SU-DHL-6 (cell line): Measurements from ENCODE around the gene ONECUT3.

Experiments used
- CTCF ChIP-seq: fragments of 200-600 bp; sonication (generic); IDR thresholded peaks from one replicate; pipeline ENCODE4 v1.5.1; 2017; ENCODE audit warnings: antibody characterized with exemption, mild to moderate bottlenecking, low read length, moderate library complexity; ENCODE audit not compliant: insufficient read depth, poor library complexity, severe bottlenecking
- EZH2phosphoT487 ChIP-seq: fragments of 200-600 bp; sonication (generic), shearing (Covaris generic); conservative IDR thresholded peaks from 2 replicates; pipeline ENCODE4 v1.6.1; 2018; ENCODE audit warnings: mild to moderate bottlenecking, antibody characterized with exemption, low read length, moderate library complexity, mixed read lengths

DNA sequence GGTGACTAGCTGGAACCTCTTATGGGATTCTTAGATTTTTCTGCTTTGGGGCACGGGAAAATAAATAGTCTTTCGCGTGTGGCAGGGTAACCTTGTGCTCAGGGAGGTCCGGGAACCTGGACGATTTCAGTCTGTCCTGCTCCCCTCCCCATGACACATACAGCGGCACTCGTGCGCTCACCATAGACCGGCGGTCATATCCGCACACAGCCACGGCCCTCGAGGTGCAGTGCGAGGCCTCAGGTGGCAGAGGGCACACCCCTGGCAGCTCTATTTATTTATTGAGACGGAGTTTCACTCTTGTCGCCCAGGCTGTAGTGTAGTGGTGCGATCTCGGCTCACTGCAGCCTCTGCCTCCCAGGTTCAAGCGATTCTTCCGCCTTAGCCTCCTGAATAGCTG is 3.0 kb downstream of the ONECUT3 start:
- no peak for TF ChIP-seq CTCF
- no peak for TF ChIP-seq EZH2phosphoT487
